GM12874 (cell line): ENCODE data around the gene HDGFL2.

ENCODE experiments used
- TF ChIP-seq, protein P1 (sequence below): IDR thresholded peaks from 2 replicates; pipeline ENCODE4 v1.5.1; 2011; ENCODE audit warnings: low read depth, mild to moderate bottlenecking, control low read depth, low read length, moderate library complexity; ENCODE audit not compliant: insufficient read depth

HDGFL2 gene

DNA sequence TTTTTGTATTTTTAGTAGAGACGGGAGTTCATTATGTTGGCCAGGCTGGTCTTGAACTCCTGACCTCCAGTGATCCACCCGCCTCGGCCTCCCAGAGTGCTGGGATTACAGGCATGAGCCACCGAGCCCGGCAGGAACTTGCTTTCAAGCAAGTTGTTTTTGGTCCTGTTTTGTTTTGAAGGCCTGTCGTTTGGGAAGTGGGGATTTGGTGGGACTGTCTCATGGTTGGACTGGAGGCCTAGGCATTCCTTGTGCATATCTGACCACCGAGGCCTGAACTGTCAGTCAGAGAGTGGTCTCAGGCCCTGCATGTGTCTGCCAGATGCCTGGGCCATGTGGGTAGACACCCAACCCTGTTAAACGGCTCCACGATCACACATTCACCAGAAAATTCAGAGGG is 40.8 kb upstream of the HDGFL2 start:
- TF ChIP-seq, protein P1, sequence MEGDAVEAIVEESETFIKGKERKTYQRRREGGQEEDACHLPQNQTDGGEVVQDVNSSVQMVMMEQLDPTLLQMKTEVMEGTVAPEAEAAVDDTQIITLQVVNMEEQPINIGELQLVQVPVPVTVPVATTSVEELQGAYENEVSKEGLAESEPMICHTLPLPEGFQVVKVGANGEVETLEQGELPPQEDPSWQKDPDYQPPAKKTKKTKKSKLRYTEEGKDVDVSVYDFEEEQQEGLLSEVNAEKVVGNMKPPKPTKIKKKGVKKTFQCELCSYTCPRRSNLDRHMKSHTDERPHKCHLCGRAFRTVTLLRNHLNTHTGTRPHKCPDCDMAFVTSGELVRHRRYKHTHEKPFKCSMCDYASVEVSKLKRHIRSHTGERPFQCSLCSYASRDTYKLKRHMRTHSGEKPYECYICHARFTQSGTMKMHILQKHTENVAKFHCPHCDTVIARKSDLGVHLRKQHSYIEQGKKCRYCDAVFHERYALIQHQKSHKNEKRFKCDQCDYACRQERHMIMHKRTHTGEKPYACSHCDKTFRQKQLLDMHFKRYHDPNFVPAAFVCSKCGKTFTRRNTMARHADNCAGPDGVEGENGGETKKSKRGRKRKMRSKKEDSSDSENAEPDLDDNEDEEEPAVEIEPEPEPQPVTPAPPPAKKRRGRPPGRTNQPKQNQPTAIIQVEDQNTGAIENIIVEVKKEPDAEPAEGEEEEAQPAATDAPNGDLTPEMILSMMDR, result no peak

DNA sequence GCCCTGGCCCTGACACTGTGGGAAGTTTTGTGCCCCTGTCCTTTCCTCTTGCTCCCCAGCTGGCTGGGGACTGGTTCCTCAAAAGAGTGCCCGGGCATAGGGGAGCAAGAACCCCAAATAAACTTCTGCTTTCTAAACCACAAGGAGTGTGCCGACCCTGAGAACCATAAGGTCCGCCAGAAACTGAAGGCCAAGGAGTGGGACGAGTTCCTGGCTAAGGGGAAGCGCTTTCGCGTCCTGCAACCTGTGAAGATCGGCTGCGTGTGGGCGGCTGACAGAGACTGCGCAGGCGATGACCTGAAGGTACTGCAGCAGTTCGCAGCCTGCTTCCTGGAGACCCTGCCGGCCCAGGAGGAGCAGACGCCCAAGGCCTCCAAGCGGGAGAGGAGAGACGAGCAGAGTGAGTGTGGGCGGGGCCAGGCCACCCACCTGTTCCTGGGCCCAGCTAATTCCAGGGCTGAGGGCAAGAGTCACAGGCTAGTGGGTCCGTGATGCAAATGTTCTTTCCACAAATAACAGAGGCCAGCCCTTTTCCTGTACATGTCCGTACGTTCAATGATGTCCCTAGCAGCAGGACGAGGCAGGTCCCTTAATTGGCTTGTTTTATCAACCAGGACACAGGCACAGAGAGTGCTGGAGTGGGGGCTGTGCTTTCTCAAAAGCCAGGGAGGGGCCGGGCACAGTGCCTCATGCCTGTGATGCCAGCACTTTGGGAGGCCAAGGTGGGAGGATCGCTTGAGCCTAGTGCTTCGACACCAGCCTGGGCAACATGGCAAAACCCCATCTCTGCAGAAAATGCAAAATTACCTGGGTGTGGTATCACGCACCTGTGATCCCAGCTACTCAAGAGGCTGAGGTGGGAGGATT is 40.1 kb upstream of the HDGFL2 start:
- TF ChIP-seq, protein P1, result no peak

GRCh38 chr19:4432918-4433506 is 39.1 kb upstream of the HDGFL2 start:
- TF ChIP-seq, protein P1, result no peak

GRCh38 chr19:4434391-4434790 is 37.7 kb upstream of the HDGFL2 start:
- TF ChIP-seq, protein P1, result no peak

DNA sequence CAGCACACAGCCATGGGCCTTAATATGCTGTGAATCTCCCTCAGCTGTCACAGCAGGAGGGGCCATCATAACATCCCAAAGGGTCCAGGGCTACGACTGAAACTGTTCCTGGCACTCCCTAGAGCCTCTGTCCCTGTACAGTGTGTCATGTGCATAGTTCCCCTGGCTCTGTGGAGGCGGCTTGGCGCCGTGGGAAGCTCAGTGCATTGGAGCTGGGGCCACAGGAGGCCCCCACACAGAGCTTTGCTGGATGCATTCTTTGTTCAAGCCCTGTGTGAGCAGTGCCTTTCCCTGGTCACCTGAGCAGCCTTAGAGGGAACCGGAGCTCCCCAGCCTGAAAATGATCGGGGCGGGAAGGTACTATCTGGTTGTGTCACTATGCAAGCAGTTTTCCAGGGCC is 35.9 kb upstream of the HDGFL2 start:
- TF ChIP-seq, protein P1, result no peak

- TF ChIP-seq, protein P1, result no peak
Measured at GRCh38 chr19:4437103-4437502, 35.0 kb upstream of the HDGFL2 start.

DNA sequence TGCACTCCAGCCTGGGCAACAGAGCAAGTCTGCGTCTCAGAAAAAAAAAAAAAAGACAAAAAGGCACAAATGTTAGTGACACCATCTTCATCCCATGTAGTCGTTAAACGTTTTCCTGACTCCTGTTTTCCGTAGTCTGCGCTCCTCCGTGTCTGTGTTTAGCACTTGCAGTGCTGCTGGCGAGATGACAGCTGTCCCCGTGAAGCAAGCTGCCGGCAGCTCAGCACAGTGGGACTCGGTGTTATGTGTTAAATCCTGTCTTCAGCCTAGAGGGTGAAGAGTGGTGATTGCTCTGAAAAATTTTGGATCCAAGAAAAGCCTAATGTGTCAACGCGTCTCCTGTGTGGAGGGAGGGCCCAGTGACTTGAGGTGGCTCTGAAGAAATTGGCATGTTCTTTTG is 32.9 kb upstream of the HDGFL2 start:
- TF ChIP-seq, protein P1, result no peak
